GM11168 (cell line): ENCODE measurements around the gene ZBTB11.
"Not testable (repeated sequence)": the region's sequence is repeated elsewhere in the genome, so short reads cannot be mapped to it uniquely, and the experiment has no call there.

ENCODE experiments used
- in situ Hi-C: fragments of 300-500 bp; cut with MboI; formaldehyde crosslinking; loops from one replicate; pipeline ENCODE4 v1.12.0; 2022; ENCODE audit warnings: low sequenced_read_pairs; ENCODE audit not compliant: unreplicated experiment

ZBTB11 gene

DNA sequence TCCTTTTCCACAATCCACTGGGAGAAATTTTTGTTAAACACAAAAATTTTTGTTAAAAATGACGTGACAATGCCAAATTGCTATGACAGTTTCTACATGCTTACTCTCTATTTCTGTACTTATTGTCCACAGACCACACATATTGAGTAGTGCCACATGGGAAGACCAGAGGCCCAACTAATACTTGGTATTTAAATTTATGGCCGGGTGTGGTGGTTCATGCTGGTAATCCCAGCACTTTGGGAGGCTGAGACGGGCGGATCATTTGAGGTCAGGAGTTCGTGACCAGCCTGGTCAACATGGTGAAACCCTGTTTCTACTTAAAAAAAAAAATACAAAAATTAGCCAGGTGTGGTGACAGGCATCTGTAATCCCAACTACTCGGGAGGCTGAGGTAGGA is 20.3 kb downstream of the ZBTB11 start:
- in situ Hi-C loops, result no loop called here

DNA sequence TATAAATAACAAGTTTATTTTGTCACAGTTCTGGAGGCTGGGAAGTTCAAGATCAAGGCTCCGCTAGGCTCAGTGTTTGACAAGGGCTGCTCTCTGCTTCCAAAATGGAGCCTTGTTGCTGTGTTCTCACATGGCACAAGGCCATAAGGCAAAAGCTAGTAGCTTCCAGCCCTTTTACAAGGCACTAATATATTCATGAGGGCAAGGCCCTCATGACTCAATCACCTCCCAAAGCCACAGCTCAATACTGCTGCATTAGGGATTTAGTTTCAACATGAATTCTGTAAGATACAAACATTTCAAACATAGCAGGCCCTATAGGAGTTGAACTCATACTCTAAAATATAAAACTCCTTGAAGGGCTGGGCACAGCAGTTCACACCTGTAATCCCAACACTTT is 30.2 kb downstream of the ZBTB11 start:
- in situ Hi-C loops, result no loop called here

DNA sequence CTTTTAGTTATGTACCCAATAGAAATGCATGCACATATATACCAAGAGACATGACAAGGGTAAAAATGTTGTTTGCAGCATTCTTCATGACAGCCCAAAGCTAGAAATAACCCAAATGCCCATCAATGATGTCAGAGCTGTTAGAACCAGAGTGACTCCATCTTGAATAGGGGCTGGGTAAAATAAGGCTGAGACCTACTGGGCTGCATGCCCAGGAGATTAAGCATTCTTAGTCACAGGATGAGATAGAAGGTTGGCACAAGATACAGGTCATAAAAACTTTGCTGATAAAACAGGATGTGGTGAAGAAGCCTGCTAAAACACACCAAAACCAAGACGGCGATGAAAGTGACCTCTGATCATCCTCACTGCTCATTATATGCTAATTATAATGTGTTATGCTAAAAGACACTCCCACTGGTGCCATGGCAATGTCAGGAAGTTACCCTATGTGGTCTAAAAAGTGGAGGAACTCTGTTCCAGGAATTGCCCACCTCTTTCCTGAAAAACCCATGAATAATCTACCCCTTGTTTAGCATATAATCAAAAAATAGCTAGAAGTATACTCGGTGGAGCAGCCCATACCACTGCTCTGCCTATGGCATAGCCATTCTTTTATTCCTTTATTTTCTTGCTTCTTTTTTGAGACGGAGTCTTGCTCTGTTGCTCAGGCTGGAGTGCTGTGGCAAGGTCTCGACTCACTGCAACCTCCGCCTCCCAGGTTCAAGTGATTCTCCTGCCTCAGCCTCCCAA is 32.9 kb downstream of the ZBTB11 start:
- in situ Hi-C loops, result no loop called here

DNA sequence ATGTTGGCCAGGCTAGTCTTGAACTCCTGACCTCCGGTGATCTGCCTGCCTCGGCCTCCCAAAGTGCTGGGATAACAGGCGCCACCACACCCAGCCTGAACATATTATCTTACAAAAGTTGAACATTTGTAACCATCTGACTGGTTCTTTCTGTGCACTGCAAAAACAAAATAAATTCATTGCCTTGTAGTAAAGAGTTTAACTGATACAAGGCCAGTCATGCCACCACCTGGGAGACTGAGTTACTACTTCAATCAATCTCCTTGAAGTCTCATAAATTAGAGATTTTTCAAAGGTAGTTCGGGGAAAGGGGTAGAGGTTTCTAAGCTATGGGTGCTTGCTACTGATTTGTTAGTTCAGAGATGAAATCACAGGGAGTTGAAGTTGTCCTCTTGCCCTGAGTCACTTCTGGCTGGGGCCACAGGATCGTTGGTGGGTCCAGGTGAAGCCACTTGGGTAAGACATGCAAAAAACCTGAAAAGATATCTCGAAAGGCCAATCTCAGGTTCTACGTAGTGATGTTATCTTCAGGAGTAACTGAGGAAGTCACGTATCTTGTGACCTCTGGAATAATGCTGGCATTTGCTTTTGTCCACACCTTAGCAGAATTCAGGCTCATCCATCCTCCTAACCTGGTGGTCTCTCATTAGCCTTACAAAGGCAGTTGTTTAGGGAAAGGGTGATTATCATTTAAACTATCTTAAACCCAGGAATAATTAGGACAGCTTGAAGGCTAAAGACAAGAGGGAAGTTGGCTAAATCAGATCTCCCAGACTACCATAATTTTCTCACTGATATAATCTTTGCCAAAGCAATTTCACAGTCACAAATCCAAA is 33.7 kb downstream of the ZBTB11 start:
- in situ Hi-C loops, result no loop called here

DNA sequence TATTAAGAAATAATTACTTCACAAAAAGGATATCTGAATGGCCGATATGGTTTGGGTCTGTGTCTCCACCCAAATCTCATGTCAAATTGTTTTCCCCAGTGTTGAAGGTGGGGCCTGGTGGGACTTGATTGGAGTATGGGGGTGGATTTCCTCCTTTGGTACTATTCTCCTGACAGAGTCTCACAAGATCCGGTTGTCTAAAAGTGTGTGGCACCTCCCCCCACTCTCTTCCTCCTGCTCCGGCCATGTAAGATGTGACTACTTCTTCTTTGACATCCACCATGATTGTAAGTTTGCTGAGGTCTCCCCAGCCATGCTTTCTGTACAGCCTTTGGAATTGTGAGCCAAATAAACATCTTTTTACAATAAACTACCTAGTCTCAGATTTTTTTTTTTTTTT is 34.5 kb downstream of the ZBTB11 start:
- in situ Hi-C loops, result no loop called here

DNA sequence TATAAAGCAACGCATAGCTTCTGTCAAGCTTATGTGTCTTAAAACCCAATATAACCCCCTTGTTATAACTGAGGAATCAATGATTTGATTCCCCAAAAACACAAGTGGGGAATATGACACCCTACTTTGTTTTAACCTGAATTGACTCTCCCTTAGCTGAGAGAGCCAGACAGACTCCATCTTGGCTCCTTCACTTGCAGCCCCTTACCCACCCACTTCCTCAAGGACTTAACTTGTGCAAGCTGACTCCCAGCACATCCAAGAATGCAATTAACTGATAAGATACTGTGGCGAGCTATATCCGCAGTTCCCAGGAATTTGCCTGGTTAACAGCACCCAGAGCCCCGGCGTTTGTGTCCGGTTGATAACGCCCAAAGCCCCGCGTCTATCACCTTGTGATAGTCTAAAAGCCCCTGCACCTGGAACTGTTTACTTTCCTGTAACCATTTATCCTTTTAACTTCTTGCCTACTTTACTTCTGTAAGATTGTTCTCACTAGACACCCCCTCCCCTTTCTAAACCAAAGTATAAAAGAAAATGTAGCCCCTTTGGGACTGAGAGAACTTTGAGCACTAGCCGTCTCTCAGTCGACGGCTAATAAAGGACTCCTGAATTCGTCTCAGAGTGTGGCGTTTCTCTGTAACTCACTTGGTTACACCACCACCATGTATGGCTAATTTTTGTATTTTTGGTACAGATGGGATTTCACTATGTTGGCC is 35.4 kb downstream of the ZBTB11 start:
- in situ Hi-C loops, result not testable (repeated sequence)

DNA sequence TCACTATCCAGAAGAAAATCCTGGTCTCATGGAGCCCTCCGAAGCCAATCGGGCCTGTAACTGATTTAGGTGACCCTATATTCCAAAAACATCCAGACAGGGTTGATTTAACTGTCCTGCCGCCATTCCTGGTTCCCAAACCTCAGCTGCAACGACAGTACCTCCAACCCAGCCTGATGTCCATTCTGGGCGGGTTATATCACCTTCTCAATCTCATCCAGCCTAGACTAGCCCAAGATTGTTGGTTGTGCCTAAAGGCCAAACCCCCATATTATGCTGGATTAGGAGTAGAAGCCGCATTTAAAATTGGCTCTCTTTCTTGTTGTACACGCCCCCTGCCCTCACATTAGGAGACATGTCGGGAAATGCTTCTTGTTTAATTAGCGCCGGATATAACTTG is 36.7 kb downstream of the ZBTB11 start:
- in situ Hi-C loops, result no loop called here

DNA sequence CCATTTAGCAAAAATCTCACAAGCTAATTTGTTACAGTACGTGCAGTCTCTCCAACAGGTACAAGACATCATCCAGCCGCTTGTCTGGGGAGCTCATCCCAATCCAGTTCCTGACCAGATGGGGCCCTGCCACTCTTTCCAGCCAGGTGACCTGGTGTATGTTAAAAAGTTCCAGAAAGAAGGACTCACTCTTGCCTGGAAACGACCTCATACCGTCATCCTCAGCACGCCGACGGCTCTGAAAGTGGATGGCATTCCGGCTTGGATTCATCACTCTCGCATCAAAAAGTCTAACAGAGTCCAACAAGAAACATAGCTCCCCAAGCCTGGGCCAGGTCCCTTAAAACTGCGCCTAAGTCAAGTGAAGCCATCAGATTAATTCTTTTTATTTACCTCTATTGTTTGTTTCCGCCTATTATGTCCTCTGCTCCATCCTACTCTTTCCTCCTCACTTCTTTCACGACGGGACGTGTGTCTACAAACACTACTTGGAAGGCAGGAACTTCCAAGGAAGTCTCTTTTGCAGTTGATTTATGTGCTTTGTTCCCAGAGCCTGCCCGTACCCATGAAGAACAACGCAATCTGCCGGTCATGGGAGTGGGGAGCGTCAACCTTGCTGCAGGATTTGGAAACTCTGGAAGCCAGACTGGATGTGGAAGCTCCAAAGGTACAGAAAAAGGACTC is 37.5 kb downstream of the ZBTB11 start:
- in situ Hi-C loops, result loop anchor here (10.0 kb wide), 1 partner anchor 565 kb away; no protein-coding TSS in a partner anchor

DNA sequence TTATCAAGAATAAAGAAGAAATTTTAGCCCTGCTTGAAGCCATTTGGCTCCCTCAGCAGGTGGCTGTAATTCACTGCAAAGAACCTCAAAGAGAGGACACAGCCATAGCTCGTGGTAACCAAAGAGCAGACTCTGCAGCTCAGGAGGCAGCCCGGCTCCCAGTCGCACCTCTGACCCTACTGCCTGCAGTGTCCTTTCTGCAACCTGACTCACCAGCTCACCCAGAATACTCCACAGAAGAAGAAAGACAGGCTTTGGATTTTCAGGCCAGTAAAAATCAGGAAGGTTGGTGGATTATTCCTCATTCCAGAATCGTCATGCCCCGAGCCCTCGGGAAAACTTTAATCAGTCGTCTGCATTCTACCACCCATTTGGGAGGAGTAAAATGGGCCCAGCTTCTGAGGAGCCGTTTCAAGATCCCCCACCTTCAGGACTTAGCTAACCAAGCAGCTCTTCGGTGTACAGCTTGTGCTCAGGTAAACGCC is 38.6 kb downstream of the ZBTB11 start:
- in situ Hi-C loops, result loop anchor here (10.0 kb wide), 1 partner anchor 564 kb away; no protein-coding TSS in a partner anchor

DNA sequence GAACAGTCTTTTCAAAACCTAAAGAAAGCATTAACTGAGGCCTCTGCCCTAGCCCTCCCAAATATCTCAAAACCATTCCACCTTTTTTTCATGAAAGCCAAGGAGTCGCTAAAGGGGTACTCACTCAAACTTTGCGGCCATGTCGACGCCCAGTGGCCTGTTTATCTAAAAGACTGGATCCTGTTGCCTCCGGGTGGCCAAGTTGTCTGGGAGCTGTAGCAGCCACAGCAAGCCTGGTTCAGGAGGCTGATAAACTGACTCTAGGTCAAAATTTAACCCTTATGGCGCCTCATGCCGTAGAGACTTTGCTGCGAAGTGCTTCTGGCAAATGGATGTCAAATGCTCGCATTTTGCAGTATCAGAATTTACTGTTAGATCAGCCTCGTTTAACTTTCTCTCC is 39.5 kb downstream of the ZBTB11 start:
- in situ Hi-C loops, result loop anchor here (10.0 kb wide), 1 partner anchor 563 kb away; no protein-coding TSS in a partner anchor

DNA sequence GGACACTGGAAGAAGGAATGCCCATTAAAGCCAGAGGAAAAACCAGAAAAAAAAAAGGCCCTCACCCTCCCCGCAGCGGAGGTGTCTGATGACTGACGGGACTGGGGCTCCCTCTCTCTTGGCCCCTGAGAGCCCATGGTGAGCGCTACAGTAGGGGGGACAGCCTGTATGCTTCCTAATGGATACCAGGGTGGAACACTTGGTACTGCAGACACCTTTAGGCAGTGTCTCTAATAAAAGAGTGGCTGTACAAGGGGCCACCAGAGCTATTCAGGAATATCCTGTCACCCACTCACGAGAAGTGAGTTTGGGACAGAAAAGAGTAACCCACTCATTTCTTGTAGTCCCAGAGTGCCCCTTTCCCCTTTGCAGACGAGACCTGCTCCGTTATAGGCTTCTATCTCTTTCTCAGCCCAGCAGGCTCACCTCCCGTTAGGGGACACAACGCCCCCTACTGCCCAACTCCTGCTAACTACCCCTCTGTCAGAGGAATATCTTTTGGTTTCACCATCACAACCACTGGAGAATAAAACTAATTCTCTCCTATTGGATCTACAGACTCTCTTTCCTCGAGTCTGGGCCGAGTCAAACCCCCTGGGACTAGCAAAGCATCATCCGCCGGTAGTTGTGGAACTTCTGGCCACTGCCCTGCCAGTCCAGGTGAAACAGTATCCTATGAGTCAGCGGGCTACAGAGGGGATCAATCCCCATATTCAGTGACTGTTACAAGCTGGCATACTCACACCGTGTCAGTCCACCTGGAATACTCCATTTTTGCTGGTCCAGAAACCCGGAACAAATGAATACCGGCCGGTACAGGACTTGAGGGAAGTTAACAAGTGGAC is 40.8 kb downstream of the ZBTB11 start:
- in situ Hi-C loops, result loop anchor here (10.0 kb wide), 1 partner anchor 561 kb away; no protein-coding TSS in a partner anchor

DNA sequence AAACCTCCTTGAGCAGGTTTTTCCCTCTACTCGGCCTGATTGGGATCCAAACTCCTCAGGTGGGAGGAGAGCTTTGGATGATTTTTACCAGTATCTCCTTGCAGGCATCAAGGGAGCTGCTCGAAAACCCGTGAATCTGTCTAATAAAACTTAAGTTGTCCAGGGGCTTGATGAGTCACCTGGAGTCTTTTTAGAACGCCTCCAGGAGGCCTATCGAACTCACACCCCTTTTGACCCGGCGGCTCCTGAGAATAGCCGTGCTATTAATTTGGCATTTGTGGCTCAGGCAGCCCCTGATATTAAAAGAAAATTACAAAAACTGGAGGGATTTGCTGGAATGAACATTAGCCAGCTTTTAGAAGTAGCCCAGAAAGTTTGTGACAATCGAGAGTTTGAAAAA is 41.6 kb downstream of the ZBTB11 start:
- in situ Hi-C loops, result loop anchor here (10.0 kb wide), 1 partner anchor 561 kb away; no protein-coding TSS in a partner anchor

DNA sequence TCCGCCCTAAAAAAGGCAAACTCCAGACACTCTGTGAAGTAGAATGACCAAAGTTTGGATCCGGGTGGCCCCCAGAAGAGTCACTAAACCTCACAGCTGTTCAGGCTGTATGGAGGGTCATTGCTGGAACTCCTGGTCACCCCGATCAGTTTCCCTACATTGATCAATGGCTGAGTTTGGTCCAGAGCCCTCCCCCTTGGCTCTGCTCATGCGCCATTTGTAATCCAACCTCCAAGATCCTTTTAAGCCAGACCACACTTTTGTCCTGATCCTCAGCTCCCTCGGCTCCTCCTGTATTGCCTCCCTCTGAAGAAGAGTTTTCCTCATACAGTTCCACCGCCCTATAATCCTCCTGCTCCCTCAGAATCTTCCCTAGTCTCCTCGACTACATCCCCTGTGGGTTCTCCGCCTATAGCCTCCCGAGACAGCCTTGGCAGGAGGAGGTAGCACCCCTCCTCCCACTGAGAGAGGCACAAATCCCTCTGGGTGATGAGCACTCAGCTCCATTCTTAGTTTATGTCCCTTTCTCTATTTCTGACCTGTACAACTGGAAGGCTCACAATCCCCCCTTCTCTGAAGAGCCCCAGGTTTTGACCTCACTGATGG is 42.2 kb downstream of the ZBTB11 start:
- in situ Hi-C loops, result loop anchor here (10.0 kb wide), 1 partner anchor 560 kb away; no protein-coding TSS in a partner anchor

DNA sequence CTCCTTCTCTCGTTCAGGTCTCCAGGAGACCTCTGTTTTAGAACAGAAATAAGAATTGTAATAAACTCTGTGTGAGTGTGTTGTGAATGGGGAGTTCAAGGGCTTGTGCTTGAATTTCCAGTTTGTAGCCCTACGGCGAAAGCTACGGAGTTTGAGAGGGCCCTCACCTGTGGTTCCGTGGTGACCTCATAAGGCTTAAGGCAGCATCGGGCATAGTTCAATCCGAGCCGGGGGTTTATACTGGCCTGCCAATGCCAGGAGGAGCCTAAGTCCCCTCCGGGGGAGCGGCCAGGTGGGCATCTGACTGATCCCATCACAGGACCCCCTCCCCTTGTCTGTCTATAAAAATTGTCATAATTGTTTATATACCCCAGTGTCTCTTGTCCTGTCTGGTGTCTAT is 43.7 kb downstream of the ZBTB11 start:
- in situ Hi-C loops, result loop anchor here (10.0 kb wide), 1 partner anchor 558 kb away; no protein-coding TSS in a partner anchor

DNA sequence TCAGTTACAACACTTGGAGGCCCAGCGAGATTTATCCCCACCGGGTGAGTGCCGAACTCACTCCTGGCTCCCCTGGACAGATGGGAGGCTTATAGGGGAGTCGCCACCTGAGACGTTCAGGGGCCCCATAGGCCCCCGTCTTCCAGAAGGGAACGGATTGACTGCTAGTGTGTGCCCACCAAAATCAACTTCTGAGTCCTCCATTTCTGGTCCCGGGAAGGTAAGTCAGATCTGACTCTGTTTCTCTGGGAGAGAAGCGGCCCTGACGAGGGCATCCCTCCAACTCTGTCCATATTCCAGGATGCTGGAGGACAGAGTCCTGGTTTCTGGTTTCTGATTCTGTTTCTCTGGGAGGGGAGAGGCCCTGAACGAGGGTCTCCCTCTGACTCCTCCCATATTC is 44.3 kb downstream of the ZBTB11 start:
- in situ Hi-C loops, result loop anchor here (10.0 kb wide), 1 partner anchor 558 kb away; no protein-coding TSS in a partner anchor

DNA sequence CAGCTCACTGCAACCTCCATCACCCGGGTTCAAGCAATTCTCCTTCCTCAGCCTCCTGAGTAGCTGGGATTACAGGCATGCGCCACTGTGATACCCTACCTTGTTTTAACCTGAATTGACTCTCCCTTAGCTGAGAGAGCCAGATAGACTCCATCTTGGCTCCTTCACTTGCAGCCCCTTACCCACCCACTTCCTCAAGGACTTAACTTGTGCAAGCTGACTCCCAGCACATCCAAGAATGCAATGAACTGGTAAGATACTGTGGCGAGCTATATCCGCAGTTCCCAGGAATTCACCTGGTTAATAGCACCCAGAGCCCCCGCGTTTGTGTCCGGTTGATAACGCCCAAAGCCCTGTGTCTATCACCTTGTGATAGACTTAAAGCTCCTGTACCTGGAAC is 45.0 kb downstream of the ZBTB11 start:
- in situ Hi-C loops, result loop anchor here (10.0 kb wide), 1 partner anchor 557 kb away; no protein-coding TSS in a partner anchor

DNA sequence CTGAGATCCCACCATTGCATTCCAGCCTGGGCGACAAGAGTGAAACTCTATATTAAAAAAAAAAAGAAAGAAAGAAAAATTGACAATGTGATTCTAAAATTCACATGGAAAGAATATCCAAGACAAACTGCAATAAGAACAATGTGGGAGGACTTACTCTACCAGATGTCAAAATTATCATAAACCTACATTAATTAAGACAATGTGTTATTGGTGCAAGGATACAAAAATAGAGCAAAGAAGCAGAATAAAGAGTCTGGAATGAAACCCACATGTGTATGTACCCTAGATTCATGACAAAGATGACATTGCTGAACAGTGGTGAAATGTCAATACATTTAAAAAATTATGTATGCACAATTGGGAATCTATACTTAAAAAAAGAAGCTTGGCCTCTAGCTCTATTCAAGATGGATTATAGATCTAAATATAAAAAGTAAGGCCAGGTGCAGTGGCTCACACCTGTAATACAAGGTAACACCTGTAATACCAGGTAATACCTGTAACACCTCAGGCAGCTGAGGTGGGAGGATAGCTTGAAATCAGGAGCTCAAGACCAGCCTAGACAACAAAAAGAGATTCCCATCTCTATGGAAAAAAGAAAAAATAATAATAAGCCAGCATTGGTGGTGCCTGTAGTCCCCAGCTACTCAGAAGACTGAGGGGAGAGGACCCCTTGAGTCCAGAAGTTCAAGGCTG is 45.7 kb downstream of the ZBTB11 start:
- in situ Hi-C loops, result loop anchor here (10.0 kb wide), 1 partner anchor 556 kb away; no protein-coding TSS in a partner anchor

DNA sequence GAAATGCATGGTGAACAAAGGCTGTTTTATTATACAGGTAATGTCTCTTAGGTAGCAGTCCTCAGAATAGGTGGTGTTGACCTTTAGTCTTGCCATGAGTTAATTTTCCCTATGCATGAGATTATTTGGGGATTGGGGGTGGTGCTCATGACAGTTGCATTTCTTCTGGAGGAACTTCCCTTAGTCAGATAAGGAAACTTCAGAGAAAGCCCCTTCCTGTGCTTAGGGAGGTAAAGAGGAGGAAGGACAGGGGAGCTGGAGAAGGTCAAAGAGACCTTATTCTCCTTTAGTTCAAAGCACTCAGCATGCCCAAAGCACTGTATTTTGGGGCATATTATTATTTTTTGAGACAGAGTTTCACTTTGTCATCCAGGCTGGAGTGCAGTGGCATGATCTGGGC is 47.7 kb downstream of the ZBTB11 start:
- in situ Hi-C loops, result no loop called here
